ENCODE results near the gene WNK1.

Gene WNK1

DNA sequence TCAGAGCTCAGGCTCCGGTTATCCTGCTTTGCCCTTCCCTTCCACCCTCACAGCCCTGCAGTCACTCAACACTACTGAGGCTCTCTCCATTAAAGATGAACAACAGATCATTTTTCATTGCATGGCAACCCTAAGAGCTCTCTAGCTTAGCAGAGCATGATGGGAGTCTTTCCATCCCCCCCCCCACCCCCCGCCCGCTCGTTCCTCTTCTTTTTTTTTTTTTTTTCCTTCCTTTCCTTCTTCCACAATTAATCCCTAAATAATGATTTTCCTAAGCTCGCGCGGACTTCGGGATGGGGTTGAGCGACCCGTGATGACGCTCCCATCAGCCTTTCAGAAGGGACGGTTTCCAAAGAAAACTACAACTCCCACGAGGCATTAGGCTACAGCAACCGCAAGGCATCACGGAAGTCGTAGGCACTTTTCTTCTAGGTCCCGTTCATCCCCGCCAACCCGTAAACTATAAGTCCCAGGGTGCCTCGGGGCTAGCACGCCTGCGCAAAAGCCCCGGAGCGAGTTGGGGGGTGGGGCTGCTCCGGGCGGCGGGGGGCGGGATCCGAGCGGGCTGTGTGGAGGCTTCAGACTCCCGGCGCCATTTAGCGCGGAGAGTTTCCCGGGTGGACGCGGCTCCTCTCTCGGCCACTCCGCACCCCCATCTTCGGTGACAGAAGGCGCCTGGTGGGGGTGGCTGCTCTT, at the start of gene WNK1:
Gene WNK1 (plus strand): TSS at position 581 of the 696 bp plus-strand sequence. CDS start 987 bp downstream, outside the sequence.
- H3K27ac ChIP-seq (ENCODE audit: extremely low read depth, low read depth, low read length) = peak within 1 kb of the TSS; percentile 84
- ChIA-PET POLR2A (interaction anchor here (0.6 to 3.3 kb wide), 13 partner anchors 29 to 546 kb away, joined by 3 to 26 read pairs (median 4); partner anchors contain the start of gene RAD52), CTCF (interaction anchor here (0.5 to 6.4 kb wide), 36 partner anchors 12 to 310 kb away, joined by 3 to 65 read pairs (median 4); partner anchors contain the start of gene NINJ2)
- no peaks in the 10 kb centered on the region; the same call in 1 of the 2 replicates for H3K4me1 ChIP-seq (ENCODE audit: control insufficient read depth, insufficient read depth, low read length)
- H3K4me3 ChIP-seq (ENCODE audit: low read depth, low read length) = peak within 1 kb of the TSS; percentile 95
- H3K9me3 ChIP-seq (ENCODE audit: control insufficient read depth, insufficient read depth, low read depth, low read length) = no peaks in the 10 kb centered on the region
- peaks cover 0 to 10% of the 10 kb centered on the region in 2 experiments; a peak in 1 of 3 replicates for H3K36me3 ChIP-seq (ENCODE audit: control insufficient read depth in 2 of 2, insufficient read depth in 1 of 2, low read length in 2 of 2)
- no peak; the same call in 1 of the 2 replicates for TF ChIP-seq KLF8 (tag by site-specific recombination; IDR thresholded peaks at IDR 0.05)
- TF ChIP-seq, protein P1, sequence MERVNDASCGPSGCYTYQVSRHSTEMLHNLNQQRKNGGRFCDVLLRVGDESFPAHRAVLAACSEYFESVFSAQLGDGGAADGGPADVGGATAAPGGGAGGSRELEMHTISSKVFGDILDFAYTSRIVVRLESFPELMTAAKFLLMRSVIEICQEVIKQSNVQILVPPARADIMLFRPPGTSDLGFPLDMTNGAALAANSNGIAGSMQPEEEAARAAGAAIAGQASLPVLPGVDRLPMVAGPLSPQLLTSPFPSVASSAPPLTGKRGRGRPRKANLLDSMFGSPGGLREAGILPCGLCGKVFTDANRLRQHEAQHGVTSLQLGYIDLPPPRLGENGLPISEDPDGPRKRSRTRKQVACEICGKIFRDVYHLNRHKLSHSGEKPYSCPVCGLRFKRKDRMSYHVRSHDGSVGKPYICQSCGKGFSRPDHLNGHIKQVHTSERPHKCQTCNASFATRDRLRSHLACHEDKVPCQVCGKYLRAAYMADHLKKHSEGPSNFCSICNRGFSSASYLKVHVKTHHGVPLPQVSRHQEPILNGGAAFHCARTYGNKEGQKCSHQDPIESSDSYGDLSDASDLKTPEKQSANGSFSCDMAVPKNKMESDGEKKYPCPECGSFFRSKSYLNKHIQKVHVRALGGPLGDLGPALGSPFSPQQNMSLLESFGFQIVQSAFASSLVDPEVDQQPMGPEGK (tag by site-specific recombination; IDR thresholded peaks at IDR 0.05) = peak; percentile 80; the same call in 1 of the 2 replicates
- peak; percentile 83 for TF ChIP-seq SP3 (tag by site-specific recombination; IDR thresholded peaks at IDR 0.05)
- TF ChIP-seq IKZF3 (tag by site-specific recombination; IDR thresholded peaks at IDR 0.05) = peak; percentile 96
- TF ChIP-seq ZNF610 (tag by site-specific recombination; IDR thresholded peaks at IDR 0.05; ENCODE audit: borderline replicate concordance) = peak; percentile 49; the same call in 1 of the 2 replicates
- TF ChIP-seq BCL11B (tag by site-specific recombination; IDR thresholded peaks at IDR 0.05; ENCODE audit: low read depth) = 0 out of 2 replicates have a peak, but pooled peaks have one; percentile 29
- TF ChIP-seq HOXC10 (CRISPR knock-in tag; IDR thresholded peaks at IDR 0.05) = no peak
- peak; percentile 92 for TF ChIP-seq ZNF335 (tag by site-specific recombination; conservative IDR thresholded peaks at IDR 0.05)
- TF ChIP-seq ZNF24 (tag by site-specific recombination; IDR thresholded peaks at IDR 0.05) = 0 out of 2 replicates have a peak, but pooled peaks have one; percentile 25
- peak; percentile 95 for TF ChIP-seq ZNF366 (tag by site-specific recombination; conservative IDR thresholded peaks at IDR 0.05)
- TF ChIP-seq ZSCAN23 (tag by site-specific recombination; IDR thresholded peaks at IDR 0.05) = no peak
- no peak for TF ChIP-seq ZNF223 (tag by site-specific recombination; IDR thresholded peaks at IDR 0.05)
- TF ChIP-seq REPIN1 (tag by site-specific recombination; IDR thresholded peaks at IDR 0.05; ENCODE audit: low read depth) = 0 out of 2 replicates have a peak, but pooled peaks have one; percentile 68
- no peak for TF ChIP-seq ZNF169 (tag by site-specific recombination; IDR thresholded peaks at IDR 0.05)
- TF ChIP-seq, protein P2, sequence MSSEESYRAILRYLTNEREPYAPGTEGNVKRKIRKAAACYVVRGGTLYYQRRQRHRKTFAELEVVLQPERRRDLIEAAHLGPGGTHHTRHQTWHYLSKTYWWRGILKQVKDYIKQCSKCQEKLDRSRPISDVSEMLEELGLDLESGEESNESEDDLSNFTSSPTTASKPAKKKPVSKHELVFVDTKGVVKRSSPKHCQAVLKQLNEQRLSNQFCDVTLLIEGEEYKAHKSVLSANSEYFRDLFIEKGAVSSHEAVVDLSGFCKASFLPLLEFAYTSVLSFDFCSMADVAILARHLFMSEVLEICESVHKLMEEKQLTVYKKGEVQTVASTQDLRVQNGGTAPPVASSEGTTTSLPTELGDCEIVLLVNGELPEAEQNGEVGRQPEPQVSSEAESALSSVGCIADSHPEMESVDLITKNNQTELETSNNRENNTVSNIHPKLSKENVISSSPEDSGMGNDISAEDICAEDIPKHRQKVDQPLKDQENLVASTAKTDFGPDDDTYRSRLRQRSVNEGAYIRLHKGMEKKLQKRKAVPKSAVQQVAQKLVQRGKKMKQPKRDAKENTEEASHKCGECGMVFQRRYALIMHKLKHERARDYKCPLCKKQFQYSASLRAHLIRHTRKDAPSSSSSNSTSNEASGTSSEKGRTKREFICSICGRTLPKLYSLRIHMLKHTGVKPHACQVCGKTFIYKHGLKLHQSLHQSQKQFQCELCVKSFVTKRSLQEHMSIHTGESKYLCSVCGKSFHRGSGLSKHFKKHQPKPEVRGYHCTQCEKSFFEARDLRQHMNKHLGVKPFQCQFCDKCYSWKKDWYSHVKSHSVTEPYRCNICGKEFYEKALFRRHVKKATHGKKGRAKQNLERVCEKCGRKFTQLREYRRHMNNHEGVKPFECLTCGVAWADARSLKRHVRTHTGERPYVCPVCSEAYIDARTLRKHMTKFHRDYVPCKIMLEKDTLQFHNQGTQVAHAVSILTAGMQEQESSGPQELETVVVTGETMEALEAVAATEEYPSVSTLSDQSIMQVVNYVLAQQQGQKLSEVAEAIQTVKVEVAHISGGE (tag by site-specific recombination; conservative IDR thresholded peaks at IDR 0.05; ENCODE audit: low read depth) = 0 out of 2 replicates have a peak, but pooled peaks have one; percentile 40
- peak; percentile 15; the same call in 1 of the 2 replicates for TF ChIP-seq ZEB2 (tag by site-specific recombination; IDR thresholded peaks at IDR 0.05)
- peak; percentile 36; the same call in 1 of the 2 replicates for TF ChIP-seq YY1 (tag by site-specific recombination; IDR thresholded peaks at IDR 0.05)
- TF ChIP-seq ZNF677 (tag by site-specific recombination; IDR thresholded peaks at IDR 0.05) = no peak
- TF ChIP-seq SP2 (tag by site-specific recombination; IDR thresholded peaks at IDR 0.05) = peak; percentile 47; the same call in 1 of the 2 replicates
- TF ChIP-seq ZNF792 (tag by site-specific recombination; IDR thresholded peaks at IDR 0.05) = 0 out of 2 replicates have a peak, but pooled peaks have one; percentile 29
- TF ChIP-seq GLIS2 (tag by site-specific recombination; IDR thresholded peaks at IDR 0.05) = peak; percentile 79
- no peak for TF ChIP-seq ZNF548 (tag by site-specific recombination; IDR thresholded peaks at IDR 0.05)
- TF ChIP-seq, protein P3, sequence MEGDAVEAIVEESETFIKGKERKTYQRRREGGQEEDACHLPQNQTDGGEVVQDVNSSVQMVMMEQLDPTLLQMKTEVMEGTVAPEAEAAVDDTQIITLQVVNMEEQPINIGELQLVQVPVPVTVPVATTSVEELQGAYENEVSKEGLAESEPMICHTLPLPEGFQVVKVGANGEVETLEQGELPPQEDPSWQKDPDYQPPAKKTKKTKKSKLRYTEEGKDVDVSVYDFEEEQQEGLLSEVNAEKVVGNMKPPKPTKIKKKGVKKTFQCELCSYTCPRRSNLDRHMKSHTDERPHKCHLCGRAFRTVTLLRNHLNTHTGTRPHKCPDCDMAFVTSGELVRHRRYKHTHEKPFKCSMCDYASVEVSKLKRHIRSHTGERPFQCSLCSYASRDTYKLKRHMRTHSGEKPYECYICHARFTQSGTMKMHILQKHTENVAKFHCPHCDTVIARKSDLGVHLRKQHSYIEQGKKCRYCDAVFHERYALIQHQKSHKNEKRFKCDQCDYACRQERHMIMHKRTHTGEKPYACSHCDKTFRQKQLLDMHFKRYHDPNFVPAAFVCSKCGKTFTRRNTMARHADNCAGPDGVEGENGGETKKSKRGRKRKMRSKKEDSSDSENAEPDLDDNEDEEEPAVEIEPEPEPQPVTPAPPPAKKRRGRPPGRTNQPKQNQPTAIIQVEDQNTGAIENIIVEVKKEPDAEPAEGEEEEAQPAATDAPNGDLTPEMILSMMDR (tag by site-specific recombination; IDR thresholded peaks at IDR 0.05) = 0 out of 2 replicates have a peak, but pooled peaks have one; percentile 17
- TF ChIP-seq ZNF48 (tag by site-specific recombination; IDR thresholded peaks at IDR 0.05) = no peak
- TF ChIP-seq ZNF629 (tag by site-specific recombination; IDR thresholded peaks at IDR 0.05) = peak; percentile 64; the same call in 1 of the 2 replicates
- no peak for TF ChIP-seq ZFP69B (tag by site-specific recombination; IDR thresholded peaks at IDR 0.05)
- TF ChIP-seq ZBTB8A (tag by site-specific recombination; IDR thresholded peaks at IDR 0.05) = peak; percentile 6; the same call in 1 of the 2 replicates
- TF ChIP-seq MYNN (tag by site-specific recombination; IDR thresholded peaks at IDR 0.05; ENCODE audit: borderline replicate concordance) = 0 out of 2 replicates have a peak, but pooled peaks have one; percentile 19
- TF ChIP-seq, protein P4, sequence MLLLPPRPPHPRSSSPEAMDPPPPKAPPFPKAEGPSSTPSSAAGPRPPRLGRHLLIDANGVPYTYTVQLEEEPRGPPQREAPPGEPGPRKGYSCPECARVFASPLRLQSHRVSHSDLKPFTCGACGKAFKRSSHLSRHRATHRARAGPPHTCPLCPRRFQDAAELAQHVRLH (tag by site-specific recombination; IDR thresholded peaks at IDR 0.05) = 0 out of 2 replicates have a peak, but pooled peaks have one; percentile 12

All from HEK293 (cell line).